ENCODE results near the gene MAGI1.

DNA sequence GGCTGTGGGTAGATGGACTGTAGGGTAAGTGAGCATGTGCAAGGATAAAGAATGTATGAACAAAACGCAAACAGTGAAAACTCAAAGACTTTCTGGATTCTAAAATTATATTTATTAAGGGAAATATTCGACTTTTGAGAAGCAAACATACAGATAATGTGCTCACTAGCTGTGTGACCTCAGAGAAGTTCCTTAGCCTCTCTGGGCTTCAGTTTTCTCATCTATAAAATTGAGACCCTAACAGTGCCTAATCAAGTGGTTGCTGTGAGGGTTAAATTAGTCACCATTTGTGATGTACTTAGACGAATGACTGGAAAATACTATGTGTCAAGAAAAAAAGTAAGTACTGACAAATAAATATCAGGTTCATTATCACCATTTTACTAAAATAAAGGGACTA lies 261.7 kb downstream of the MAGI1 start:
- TF ChIP-seq, protein P1, sequence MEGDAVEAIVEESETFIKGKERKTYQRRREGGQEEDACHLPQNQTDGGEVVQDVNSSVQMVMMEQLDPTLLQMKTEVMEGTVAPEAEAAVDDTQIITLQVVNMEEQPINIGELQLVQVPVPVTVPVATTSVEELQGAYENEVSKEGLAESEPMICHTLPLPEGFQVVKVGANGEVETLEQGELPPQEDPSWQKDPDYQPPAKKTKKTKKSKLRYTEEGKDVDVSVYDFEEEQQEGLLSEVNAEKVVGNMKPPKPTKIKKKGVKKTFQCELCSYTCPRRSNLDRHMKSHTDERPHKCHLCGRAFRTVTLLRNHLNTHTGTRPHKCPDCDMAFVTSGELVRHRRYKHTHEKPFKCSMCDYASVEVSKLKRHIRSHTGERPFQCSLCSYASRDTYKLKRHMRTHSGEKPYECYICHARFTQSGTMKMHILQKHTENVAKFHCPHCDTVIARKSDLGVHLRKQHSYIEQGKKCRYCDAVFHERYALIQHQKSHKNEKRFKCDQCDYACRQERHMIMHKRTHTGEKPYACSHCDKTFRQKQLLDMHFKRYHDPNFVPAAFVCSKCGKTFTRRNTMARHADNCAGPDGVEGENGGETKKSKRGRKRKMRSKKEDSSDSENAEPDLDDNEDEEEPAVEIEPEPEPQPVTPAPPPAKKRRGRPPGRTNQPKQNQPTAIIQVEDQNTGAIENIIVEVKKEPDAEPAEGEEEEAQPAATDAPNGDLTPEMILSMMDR (IDR thresholded peaks at IDR 0.05) = no peak
- TF ChIP-seq POLR2AphosphoS5 (IDR thresholded peaks at IDR 0.05) (no peak), POLR2A (IDR thresholded peaks at IDR 0.05) (no peak)

Data from prostate gland (tissue), 2 donors.